WTC11 (cell line): ENCODE data around the gene WDR54. TPM values are rescaled to one million over a fixed set of nuclear protein-coding genes. Genes with fewer than 3 reads are reported as not detected.
A peak's percentile ranks its signal among the peaks of the same experiment; 100 is the strongest.

Source experiments
- ATAC-seq: fragments of 200-7000 bp; cut with Tn5 transposase; 2 replicates; pipeline ENCODE4 v1.10.0; 2021; ENCODE audit warnings: mild to moderate bottlenecking, moderate library complexity
- CTCF ChIA-PET: fragments of 300-600 bp; sonication (Branson Sonifier 250); formaldehyde crosslinking; loops from one replicate; lab custom pipeline; 2021; ENCODE audit warnings: antibody characterized with exemption; lab: Charles Lee
- POLR2A ChIA-PET: fragments of 350-600 bp; sonication (Branson Sonifier 250); formaldehyde crosslinking; loops from one replicate; lab custom pipeline; 2021; ENCODE audit warnings: antibody characterized with exemption; lab: Charles Lee
- DNase-seq: peaks from one replicate; pipeline ENCODE4 v3.0.0; 2021; ENCODE audit warnings: low spot score
- H3K27ac Mint-ChIP-seq: 2 replicates; pipeline ENCODE4 v1.8.0; 2021; ENCODE audit warnings: mixed read lengths
- H3K27me3 Mint-ChIP-seq: 2 replicates; pipeline ENCODE4 v1.8.0; 2021; ENCODE audit warnings: low read depth, mild to moderate bottlenecking, moderate library complexity, mixed read lengths
- H3K36me3 Mint-ChIP-seq: 2 replicates; pipeline ENCODE4 v1.8.0; 2021; ENCODE audit warnings: mixed read lengths
- H3K4me1 Mint-ChIP-seq: 2 replicates; pipeline ENCODE4 v1.8.0; 2022; ENCODE audit warnings: mixed read lengths
- H3K4me3 Mint-ChIP-seq: 2 replicates; pipeline ENCODE4 v1.8.0; 2021; ENCODE audit warnings: mild to moderate bottlenecking, moderate library complexity, mixed read lengths
- H3K9me3 Mint-ChIP-seq: 2 replicates; pipeline ENCODE4 v1.8.0; 2021; ENCODE audit warnings: mixed read lengths
- FOXJ3 ChIP-seq: sonication (generic); formaldehyde crosslinking; IDR thresholded peaks from 2 replicates; pipeline ENCODE4 v1.9.0; 2021; ENCODE audit warnings: missing genetic modification reagents, mild to moderate bottlenecking, borderline replicate concordance
- MXD4 ChIP-seq: fragments of 250-450 bp; sonication (Bioruptor Pico); IDR thresholded peaks from 2 replicates; pipeline ENCODE4 v1.8.0; 2021; ENCODE audit warnings: mild to moderate bottlenecking, moderate library complexity, borderline replicate concordance
- NFE2L1 ChIP-seq: sonication (generic); formaldehyde crosslinking; IDR thresholded peaks from 2 replicates; pipeline ENCODE4 v1.8.1; 2023; ENCODE audit warnings: missing genetic modification reagents
- total RNA-seq: library from RNA; stranded (reverse); gene quantifications from 3 replicates; pipeline ENCODE4 v1.2.3, GENCODE V29; 2021
- TF ChIP-seq, protein P1 (sequence below): sonication (generic); formaldehyde crosslinking; IDR thresholded peaks from 2 replicates; pipeline ENCODE4 v1.8.1; 2022; ENCODE audit warnings: mild to moderate bottlenecking, missing genetic modification reagents, moderate library complexity, borderline replicate concordance
- TF ChIP-seq, protein P2 (sequence below): sonication (generic); formaldehyde crosslinking; IDR thresholded peaks from 2 replicates; pipeline ENCODE4 v1.8.0; 2023; ENCODE audit warnings: mild to moderate bottlenecking, missing genetic modification reagents
- TF ChIP-seq, protein P3 (sequence below): sonication (generic); formaldehyde crosslinking; IDR thresholded peaks from 2 replicates; pipeline ENCODE4 v1.8.0; 2022; ENCODE audit warnings: mild to moderate bottlenecking, missing genetic modification reagents
- TF ChIP-seq, protein P4 (sequence below): sonication (generic); formaldehyde crosslinking; IDR thresholded peaks from 2 replicates; pipeline ENCODE4 v1.8.1; 2023; ENCODE audit warnings: mild to moderate bottlenecking, missing genetic modification reagents, moderate library complexity
- TF ChIP-seq, protein P5 (sequence below): sonication (generic); formaldehyde crosslinking; IDR thresholded peaks from 2 replicates; pipeline ENCODE4 v1.8.0; 2023; ENCODE audit warnings: missing genetic modification reagents, mild to moderate bottlenecking, borderline replicate concordance
- TF ChIP-seq, protein P6 (sequence below): sonication (generic); formaldehyde crosslinking; IDR thresholded peaks from 2 replicates; pipeline ENCODE4 v1.8.1; 2023; ENCODE audit warnings: mild to moderate bottlenecking, moderate library complexity, missing genetic modification reagents
- TF ChIP-seq, protein P7 (sequence below): sonication (generic); formaldehyde crosslinking; IDR thresholded peaks from 2 replicates; pipeline ENCODE4 v1.8.1; 2023; ENCODE audit warnings: mild to moderate bottlenecking, missing genetic modification reagents, moderate library complexity

The WDR54 gene
- total RNA-seq, 1 experiment from 2014 or later = 55.2 TPM

DNA sequence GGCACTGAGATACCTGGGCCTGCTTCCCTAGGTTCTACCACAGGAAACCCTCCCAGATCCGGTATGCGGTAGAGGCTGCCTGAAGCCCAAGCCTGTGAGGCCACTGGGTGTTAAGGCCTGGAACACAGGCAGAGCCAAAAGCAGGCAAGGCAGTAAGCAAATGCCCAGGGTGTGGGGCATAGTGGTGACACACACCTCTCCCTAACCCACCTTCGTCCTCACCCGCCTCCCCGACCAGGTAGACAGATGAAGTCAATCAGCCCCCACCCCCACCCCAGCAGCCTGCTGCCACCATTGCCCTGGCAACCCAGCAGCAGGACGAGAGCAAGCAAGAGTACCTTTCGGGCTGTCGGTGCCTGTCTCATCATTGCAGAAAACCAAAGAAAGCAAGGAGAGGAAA is 47.5 kb upstream of the WDR54 start:
- H3K27me3 Mint-ChIP-seq = no peaks in the 10 kb centered on the region
- H3K27ac Mint-ChIP-seq = peak overlapping the region; percentile 90; the same call in 1 of the 2 replicates
- DNase-seq = peak; percentile 20
- peaks cover 31% of the 10 kb centered on the region for H3K36me3 Mint-ChIP-seq
- POLR2A ChIA-PET = interaction anchor here (0.6 to 1.7 kb wide), 4 partner anchors 17 to 41 kb away, joined by 3 to 7 read pairs (median 4); no protein-coding TSS in a partner anchor
- no peak for TF ChIP-seq MXD4 (CRISPR knock-in tag)
- no peak for TF ChIP-seq FOXJ3 (CRISPR knock-in tag)
- TF ChIP-seq, protein P1, sequence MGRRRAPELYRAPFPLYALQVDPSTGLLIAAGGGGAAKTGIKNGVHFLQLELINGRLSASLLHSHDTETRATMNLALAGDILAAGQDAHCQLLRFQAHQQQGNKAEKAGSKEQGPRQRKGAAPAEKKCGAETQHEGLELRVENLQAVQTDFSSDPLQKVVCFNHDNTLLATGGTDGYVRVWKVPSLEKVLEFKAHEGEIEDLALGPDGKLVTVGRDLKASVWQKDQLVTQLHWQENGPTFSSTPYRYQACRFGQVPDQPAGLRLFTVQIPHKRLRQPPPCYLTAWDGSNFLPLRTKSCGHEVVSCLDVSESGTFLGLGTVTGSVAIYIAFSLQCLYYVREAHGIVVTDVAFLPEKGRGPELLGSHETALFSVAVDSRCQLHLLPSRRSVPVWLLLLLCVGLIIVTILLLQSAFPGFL (CRISPR knock-in tag) = no peak
- TF ChIP-seq, protein P2, sequence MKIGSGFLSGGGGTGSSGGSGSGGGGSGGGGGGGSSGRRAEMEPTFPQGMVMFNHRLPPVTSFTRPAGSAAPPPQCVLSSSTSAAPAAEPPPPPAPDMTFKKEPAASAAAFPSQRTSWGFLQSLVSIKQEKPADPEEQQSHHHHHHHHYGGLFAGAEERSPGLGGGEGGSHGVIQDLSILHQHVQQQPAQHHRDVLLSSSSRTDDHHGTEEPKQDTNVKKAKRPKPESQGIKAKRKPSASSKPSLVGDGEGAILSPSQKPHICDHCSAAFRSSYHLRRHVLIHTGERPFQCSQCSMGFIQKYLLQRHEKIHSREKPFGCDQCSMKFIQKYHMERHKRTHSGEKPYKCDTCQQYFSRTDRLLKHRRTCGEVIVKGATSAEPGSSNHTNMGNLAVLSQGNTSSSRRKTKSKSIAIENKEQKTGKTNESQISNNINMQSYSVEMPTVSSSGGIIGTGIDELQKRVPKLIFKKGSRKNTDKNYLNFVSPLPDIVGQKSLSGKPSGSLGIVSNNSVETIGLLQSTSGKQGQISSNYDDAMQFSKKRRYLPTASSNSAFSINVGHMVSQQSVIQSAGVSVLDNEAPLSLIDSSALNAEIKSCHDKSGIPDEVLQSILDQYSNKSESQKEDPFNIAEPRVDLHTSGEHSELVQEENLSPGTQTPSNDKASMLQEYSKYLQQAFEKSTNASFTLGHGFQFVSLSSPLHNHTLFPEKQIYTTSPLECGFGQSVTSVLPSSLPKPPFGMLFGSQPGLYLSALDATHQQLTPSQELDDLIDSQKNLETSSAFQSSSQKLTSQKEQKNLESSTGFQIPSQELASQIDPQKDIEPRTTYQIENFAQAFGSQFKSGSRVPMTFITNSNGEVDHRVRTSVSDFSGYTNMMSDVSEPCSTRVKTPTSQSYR (CRISPR knock-in tag) = no peak
- TF ChIP-seq NFE2L1 (CRISPR knock-in tag) = no peak
- TF ChIP-seq, protein P3, sequence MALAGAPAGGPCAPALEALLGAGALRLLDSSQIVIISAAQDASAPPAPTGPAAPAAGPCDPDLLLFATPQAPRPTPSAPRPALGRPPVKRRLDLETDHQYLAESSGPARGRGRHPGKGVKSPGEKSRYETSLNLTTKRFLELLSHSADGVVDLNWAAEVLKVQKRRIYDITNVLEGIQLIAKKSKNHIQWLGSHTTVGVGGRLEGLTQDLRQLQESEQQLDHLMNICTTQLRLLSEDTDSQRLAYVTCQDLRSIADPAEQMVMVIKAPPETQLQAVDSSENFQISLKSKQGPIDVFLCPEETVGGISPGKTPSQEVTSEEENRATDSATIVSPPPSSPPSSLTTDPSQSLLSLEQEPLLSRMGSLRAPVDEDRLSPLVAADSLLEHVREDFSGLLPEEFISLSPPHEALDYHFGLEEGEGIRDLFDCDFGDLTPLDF = no peak
- TF ChIP-seq, protein P4, sequence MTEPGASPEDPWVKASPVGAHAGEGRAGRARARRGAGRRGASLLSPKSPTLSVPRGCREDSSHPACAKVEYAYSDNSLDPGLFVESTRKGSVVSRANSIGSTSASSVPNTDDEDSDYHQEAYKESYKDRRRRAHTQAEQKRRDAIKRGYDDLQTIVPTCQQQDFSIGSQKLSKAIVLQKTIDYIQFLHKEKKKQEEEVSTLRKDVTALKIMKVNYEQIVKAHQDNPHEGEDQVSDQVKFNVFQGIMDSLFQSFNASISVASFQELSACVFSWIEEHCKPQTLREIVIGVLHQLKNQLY (CRISPR knock-in tag) = no peak
- TF ChIP-seq, protein P5, sequence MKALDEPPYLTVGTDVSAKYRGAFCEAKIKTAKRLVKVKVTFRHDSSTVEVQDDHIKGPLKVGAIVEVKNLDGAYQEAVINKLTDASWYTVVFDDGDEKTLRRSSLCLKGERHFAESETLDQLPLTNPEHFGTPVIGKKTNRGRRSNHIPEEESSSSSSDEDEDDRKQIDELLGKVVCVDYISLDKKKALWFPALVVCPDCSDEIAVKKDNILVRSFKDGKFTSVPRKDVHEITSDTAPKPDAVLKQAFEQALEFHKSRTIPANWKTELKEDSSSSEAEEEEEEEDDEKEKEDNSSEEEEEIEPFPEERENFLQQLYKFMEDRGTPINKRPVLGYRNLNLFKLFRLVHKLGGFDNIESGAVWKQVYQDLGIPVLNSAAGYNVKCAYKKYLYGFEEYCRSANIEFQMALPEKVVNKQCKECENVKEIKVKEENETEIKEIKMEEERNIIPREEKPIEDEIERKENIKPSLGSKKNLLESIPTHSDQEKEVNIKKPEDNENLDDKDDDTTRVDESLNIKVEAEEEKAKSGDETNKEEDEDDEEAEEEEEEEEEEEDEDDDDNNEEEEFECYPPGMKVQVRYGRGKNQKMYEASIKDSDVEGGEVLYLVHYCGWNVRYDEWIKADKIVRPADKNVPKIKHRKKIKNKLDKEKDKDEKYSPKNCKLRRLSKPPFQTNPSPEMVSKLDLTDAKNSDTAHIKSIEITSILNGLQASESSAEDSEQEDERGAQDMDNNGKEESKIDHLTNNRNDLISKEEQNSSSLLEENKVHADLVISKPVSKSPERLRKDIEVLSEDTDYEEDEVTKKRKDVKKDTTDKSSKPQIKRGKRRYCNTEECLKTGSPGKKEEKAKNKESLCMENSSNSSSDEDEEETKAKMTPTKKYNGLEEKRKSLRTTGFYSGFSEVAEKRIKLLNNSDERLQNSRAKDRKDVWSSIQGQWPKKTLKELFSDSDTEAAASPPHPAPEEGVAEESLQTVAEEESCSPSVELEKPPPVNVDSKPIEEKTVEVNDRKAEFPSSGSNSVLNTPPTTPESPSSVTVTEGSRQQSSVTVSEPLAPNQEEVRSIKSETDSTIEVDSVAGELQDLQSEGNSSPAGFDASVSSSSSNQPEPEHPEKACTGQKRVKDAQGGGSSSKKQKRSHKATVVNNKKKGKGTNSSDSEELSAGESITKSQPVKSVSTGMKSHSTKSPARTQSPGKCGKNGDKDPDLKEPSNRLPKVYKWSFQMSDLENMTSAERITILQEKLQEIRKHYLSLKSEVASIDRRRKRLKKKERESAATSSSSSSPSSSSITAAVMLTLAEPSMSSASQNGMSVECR (CRISPR knock-in tag) = no peak
- TF ChIP-seq, all 79 proteins: peak for 0
- Mint-ChIP-seq H3K9me3 (no peaks in the 10 kb centered on the region), H3K4me3 (peak overlapping the region; percentile 83), H3K4me1 (peaks cover 35% of the 10 kb centered on the region)
- CTCF ChIA-PET = interaction anchor here (0.9 to 3.2 kb wide), 7 partner anchors 15 to 124 kb away, joined by 3 to 35 read pairs (median 7); partner anchors contain the start of gene INO80B
- ATAC-seq = peak; percentile 5

DNA sequence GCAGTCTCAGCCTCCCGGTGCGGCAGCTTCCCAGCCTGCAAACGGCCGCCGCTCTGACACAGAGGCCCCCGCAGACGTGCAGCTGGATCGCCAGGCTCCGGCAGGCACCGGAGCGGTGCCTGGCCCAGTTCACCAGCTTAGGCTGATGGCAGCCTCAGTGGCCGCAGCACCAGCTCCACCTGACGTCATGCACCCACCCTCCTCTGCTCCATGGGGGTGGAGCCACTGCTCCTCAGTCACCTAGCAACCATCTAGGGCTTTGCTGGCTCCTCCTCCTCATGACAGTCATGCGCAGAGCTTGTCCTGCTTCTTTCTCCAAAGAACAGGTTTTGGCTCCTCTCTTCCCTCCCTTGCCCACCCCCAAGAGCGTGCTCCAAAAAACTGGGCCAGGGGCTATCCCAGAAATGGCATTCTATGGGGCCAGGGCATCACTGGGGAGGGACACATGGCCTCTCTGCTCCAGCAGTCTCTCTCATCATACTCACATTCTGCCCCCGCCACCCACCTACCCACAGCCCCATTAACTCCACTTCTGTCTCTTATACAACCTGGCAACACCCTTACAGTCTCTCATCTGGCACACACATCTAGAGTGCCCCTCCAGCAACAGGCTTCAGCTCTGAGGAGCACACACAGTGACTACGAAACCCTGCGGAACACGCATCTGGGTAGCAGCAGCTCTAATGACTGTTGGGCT is 46.9 kb upstream of the WDR54 start:
- TF ChIP-seq, protein P6, sequence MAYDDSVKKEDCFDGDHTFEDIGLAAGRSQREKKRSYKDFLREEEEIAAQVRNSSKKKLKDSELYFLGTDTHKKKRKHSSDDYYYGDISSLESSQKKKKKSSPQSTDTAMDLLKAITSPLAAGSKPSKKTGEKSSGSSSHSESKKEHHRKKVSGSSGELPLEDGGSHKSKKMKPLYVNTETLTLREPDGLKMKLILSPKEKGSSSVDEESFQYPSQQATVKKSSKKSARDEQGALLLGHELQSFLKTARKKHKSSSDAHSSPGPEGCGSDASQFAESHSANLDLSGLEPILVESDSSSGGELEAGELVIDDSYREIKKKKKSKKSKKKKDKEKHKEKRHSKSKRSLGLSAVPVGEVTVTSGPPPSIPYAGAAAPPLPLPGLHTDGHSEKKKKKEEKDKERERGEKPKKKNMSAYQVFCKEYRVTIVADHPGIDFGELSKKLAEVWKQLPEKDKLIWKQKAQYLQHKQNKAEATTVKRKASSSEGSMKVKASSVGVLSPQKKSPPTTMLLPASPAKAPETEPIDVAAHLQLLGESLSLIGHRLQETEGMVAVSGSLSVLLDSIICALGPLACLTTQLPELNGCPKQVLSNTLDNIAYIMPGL (CRISPR knock-in tag) = no peak
- TF ChIP-seq, protein P7, sequence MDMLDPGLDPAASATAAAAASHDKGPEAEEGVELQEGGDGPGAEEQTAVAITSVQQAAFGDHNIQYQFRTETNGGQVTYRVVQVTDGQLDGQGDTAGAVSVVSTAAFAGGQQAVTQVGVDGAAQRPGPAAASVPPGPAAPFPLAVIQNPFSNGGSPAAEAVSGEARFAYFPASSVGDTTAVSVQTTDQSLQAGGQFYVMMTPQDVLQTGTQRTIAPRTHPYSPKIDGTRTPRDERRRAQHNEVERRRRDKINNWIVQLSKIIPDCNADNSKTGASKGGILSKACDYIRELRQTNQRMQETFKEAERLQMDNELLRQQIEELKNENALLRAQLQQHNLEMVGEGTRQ (CRISPR knock-in tag) = peak; percentile 39
- CTCF ChIA-PET = interaction anchor here (0.9 to 3.2 kb wide), 7 partner anchors 14 to 125 kb away, joined by 3 to 35 read pairs (median 7); partner anchors contain the start of gene INO80B
- peaks cover 36% of the 10 kb centered on the region for H3K4me1 Mint-ChIP-seq
- peak; percentile 97 for ATAC-seq
- H3K27me3 Mint-ChIP-seq = no peaks in the 10 kb centered on the region
- H3K27ac Mint-ChIP-seq = peak overlapping the region; percentile 98
- POLR2A ChIA-PET = interaction anchor here (0.6 to 1.7 kb wide), 4 partner anchors 16 to 41 kb away, joined by 3 to 7 read pairs (median 4); no protein-coding TSS in a partner anchor
- H3K4me3 Mint-ChIP-seq = peak overlapping the region; percentile 83
- DNase-seq = peak; percentile 87
- peaks cover 24% of the 10 kb centered on the region for H3K36me3 Mint-ChIP-seq
- H3K9me3 Mint-ChIP-seq = no peaks in the 10 kb centered on the region
